ENCODE measurements around the gene PCLO. TPM values are rescaled to one million over a fixed set of nuclear protein-coding genes. Genes with fewer than 3 reads are reported as not detected.

PCLO gene
- total and polyA plus RNA-seq, 2 of the 8 experiments (the other 6 are each of a cell fraction or from before 2014, with no cell fraction given): 1.5 to 3.2 TPM

- DNase-seq (ENCODE audit: low read depth in 1 of 2, low spot score in 2 of 2): no peak
- Histone ChIP-seq H3K79me2 (ENCODE audit: control insufficient read depth in 1 of 2, insufficient read depth in 2 of 2, low read length in 2 of 2) (no peaks in the 10 kb centered on the region), H2BK12ac (ENCODE audit: low read depth, low read length) (no peak overlapping the region), H3K23ac (ENCODE audit: insufficient read length) (no peak overlapping the region), H3K56ac (replicated peaks; ENCODE audit: insufficient read length, low read depth, low read length) (no peak overlapping the region), H3K4me3 (ENCODE audit: extremely low read depth in 1 of 4, insufficient read depth in 2 of 4, low read depth in 3 of 4, low read length in 4 of 4) (no peak overlapping the region), H2AFZ (ENCODE audit: low read length) (0 out of 2 replicates have a peak overlapping the region, but pooled peaks have one; percentile 45), H3K27ac (ENCODE audit: low read depth, low read length) (no peak overlapping the region), H3K9me3 (ENCODE audit: insufficient read depth in 2 of 2, low read depth in 1 of 2, low read length in 1 of 2) (peaks cover 3% of the 10 kb centered on the region in 2 experiments; a peak in 1 of 4 replicates), H3K23me2 (ENCODE audit: low read depth, low read length) (no peaks in the 10 kb centered on the region), H3K36me3 (ENCODE audit: control insufficient read depth in 2 of 4, insufficient read depth in 4 of 4, low read length in 3 of 4) (no peaks in the 10 kb centered on the region), H2AK5ac (ENCODE audit: low read depth, low read length) (no peak overlapping the region), H4K5ac (ENCODE audit: insufficient read length, low read depth, low read length) (no peak overlapping the region), H2BK20ac (ENCODE audit: low read length) (no peak overlapping the region), H3K9ac (replicated peaks in 1 of 4; ENCODE audit: extremely low read depth in 1 of 4, low read depth in 3 of 4, low read length in 3 of 4) (no peak overlapping the region), H3K4me1 (replicated peaks in 1 of 4; ENCODE audit: control insufficient read depth in 3 of 4, insufficient read depth in 4 of 4, low read length in 3 of 4) (peaks cover 0 to 11% (median 2%) of the 10 kb centered on the region in 4 experiments; a peak in 2 of 7 replicates), H2BK5ac (ENCODE audit: low read depth, low read length) (no peak overlapping the region), H3K79me1 (ENCODE audit: low read depth, low read length) (no peaks in the 10 kb centered on the region), H3K18ac (ENCODE audit: extremely low read depth, low read length) (peak overlapping the region; percentile 27; the same call in 1 of the 2 replicates), H4K20me1 (replicated peaks in 1 of 2; ENCODE audit: control insufficient read depth in 1 of 2, insufficient read depth in 2 of 2, low read length in 2 of 2) (no peaks in the 10 kb centered on the region), H3K4ac (replicated peaks; ENCODE audit: insufficient read length, low read depth, low read length) (no peak overlapping the region), H4K8ac (ENCODE audit: extremely low read depth, insufficient read depth, low read length) (no peak overlapping the region), H4K91ac (replicated peaks; ENCODE audit: insufficient read length, low read length) (no peak overlapping the region), H2BK15ac (ENCODE audit: low read length) (no peak overlapping the region), H3K4me2 (ENCODE audit: insufficient read depth in 1 of 2, low read depth in 2 of 2, low read length in 2 of 2) (no peak overlapping the region), H3K27me3 (replicated peaks in 1 of 4; ENCODE audit: control insufficient read depth in 3 of 4, extremely low read depth in 1 of 4, insufficient read depth in 3 of 4, low read length in 3 of 4) (no peaks in the 10 kb centered on the region), H3K14ac (ENCODE audit: insufficient read length) (no peak overlapping the region), H2BK120ac (replicated peaks; ENCODE audit: low read depth, low read length) (no peak overlapping the region)
- TF ChIP-seq EGR1 (IDR thresholded peaks at IDR 0.05; ENCODE audit: borderline replicate concordance, low read depth, low read length) (no peak), POLR2AphosphoS5 (IDR thresholded peaks at IDR 0.05; ENCODE audit: low read depth, low read length) (no peak), KDM1A (IDR thresholded peaks at IDR 0.05; ENCODE audit: borderline replicate concordance, low read length) (no peak), GTF2F1 (IDR thresholded peaks at IDR 0.05; ENCODE audit: borderline replicate concordance, low read depth, low read length) (no peak), TBP (IDR thresholded peaks at IDR 0.05; ENCODE audit: low read depth, low read length) (no peak), SP1 (IDR thresholded peaks at IDR 0.05; ENCODE audit: low read depth, low read length) (no peak), MAX (IDR thresholded peaks at IDR 0.05) (no peak)
- ChIA-PET POLR2A (ENCODE audit: partially characterized antibody) (no interaction called here), CTCF (ENCODE audit: partially characterized antibody) (interaction anchor here (1.0 kb wide), 1 partner anchor 638 kb away, joined by 3 read pairs; no protein-coding TSS in a partner anchor)
- FAIRE-seq: no peak
- 87% methylated on average over 3 of the region's 3 CpGs; no CpG with 5 or more reads in 1 of the 2 experiments for WGBS, 2 experiments (ENCODE audit: extremely low coverage in 1 of 2, insufficient coverage in 1 of 2, insufficient read length in 1 of 2, insufficient replicate concordance in 2 of 2, low coverage in 1 of 2, low lambda C conversion rate in 2 of 2, missing lambda C conversion rate in 1 of 2)
These were observed 44.2 kb downstream of the PCLO start for GRCh38 chr7:83118347-83119025.
